NCI-H2081 treated with DMSO at 0.1 percent for 48 hours (cell line): ENCODE measurements around the gene KRT16.
"Not testable (repeated sequence)": the region's sequence is repeated elsewhere in the genome, so short reads cannot be mapped to it uniquely, and the experiment has no call there.

Source experiments
- DNase-seq: peaks from one replicate; lab custom pipeline; 2025; lab: John Stamatoyannopoulos, UW

The KRT16 gene

GRCh38 chr17:41647940-41648410 is 35.4 kb upstream of the KRT16 start:
- DNase-seq: peak; percentile 24

- DNase-seq: no peak
Measured at GRCh38 chr17:41647038-41647813, 34.7 kb upstream of the KRT16 start.

GRCh38 chr17:41642252-41643156 is 29.9 kb upstream of the KRT16 start:
- no peak for DNase-seq

DNA sequence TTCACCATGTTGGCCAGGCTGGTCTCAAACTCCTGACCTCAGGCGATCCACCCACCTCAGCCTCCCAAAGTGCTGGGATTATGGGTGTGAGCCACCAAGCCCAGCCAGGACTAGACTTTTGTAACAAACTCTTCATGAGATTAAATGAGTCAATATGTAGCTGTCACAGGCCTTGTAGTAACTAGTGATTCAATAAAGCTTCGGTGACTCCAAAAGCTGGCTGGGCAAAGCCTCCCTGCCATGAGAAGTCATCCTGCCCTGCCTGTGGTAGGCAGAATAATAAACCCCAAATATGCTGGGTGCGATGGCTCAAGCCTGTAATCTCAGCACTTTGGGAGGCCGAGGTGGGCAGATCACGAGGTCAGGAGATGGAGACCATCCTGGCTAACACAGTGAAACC is 28.0 kb upstream of the KRT16 start:
- not testable (repeated sequence) for DNase-seq

- DNase-seq: no peak
Measured at GRCh38 chr17:41639492-41640473, 27.2 kb upstream of the KRT16 start.

- no peak for DNase-seq
Measured at GRCh38 chr17:41638941-41639340, 26.4 kb upstream of the KRT16 start.

DNA sequence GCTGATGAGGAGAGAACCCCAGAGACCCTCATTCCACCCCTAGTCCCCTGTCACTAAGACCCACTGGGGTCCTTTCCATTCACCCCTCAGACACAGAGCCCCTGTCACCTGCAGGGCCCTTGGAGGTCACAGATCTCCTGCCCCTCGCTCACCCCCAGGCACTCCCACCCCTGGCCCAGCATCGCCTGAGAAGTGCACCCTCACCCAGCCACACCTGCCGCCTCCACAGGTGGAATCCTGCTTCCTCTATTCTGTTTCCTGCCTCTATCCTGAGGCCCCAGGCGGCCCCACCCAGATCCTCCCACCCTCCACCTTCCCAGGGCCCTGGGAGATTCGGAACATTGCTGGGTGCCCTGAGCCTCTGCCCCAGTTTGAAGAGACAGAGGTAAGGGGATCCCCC is 25.6 kb upstream of the KRT16 start:
- no peak for DNase-seq

- no peak for DNase-seq
Measured at GRCh38 chr17:41636652-41637051, 24.1 kb upstream of the KRT16 start.

GRCh38 chr17:41635121-41636097 is 22.8 kb upstream of the KRT16 start:
- no peak for DNase-seq

GRCh38 chr17:41634639-41635038 is 22.1 kb upstream of the KRT16 start:
- DNase-seq: no peak

DNA sequence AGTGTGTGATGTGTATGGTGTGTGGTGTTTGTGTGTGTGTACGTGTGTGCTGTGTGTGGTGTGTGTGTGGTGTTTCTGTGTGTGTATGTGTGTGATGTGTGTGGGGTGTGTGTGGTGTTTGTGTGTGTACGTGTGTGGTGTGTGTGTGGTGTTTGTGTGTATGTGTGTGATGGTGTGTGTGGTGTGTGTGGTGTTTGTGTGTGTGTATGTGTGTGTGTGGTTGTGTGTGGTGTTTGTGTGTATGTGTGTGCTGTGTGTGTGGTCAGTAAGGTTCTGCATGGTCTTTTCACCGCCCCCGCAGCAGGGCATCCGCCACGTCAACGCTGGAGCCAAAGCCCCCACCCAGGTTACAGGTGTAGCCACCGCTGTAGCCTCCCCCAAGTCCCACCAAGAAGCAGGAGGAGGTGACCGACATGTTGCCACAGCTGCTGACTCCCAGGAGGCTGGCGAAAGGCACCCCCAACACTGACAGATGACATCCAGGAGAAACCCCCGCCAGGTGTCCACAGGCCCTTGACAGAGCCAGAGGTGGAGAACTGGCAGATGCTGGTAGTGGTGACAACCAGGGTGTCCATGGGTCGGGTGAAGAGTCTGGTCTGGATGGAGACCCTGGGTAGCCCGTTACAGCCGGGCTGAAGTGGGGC is 21.1 kb upstream of the KRT16 start:
- DNase-seq: no peak

GRCh38 chr17:41632482-41633105 is 20.0 kb upstream of the KRT16 start:
- no peak for DNase-seq

DNA sequence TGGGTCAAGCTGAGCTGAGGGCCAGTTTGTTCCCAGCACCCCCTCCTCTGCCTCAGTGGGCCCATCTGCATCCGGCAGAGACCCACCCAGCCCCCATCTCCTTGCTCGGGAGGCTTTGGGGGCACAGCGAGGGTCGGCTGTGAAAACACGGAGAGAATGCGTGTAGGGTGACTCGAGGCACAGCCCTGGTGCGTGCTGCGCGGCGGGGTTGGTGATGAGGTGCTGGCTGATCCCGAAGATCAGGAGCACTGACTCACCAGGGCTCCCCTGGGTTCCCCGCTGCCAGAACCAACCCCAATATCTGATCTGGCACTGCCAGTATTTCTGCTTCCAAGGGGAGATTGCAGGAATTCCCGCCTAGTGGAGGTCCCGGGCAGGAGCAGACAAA is 19.3 kb upstream of the KRT16 start:
- DNase-seq: no peak

DNA sequence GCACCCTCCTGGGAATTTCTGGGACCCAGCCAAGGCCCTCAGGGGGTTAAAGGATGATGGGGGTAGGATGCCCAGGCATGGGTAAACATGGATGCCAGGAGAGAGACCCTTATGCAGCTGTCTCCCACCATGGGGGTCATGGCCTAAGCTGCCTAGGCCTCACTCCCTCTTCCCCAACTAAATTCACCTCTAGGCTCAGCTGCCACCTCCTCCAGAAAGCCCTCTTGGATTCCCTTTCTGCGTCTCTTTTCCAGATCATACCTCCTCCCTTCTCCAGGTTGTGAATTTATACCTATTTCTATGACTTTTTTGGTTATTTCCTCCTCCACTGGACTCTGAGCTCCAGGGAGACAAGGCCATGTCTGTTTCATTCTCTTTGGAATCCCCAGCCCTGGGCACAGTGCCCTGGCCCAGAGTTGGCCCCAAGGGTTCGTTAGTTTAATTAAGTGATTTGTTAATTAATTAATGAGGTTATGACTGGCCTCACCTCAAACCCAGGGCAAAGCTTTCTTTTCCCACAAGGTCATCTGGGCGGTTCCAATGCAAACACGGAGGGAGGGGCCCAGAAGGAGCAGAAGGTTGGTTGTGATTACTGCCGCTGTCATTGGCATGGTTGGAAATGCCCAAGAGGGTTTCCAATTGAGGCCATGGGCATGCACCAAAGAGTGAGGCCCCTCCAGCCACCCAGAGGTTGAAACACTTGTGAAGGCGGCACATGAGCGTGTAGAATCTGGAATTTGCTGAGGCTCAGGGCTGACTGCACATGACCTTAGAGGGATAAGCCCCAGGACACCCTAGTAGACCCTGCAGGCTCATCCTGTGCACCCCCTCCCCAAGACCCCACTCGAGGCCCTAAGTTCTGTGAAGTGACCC is 18.7 kb upstream of the KRT16 start:
- DNase-seq: no peak

- no peak for DNase-seq
Measured at GRCh38 chr17:41629826-41630670, 17.5 kb upstream of the KRT16 start.

GRCh38 chr17:41629316-41629715 is 16.7 kb upstream of the KRT16 start:
- no peak for DNase-seq

- DNase-seq: not testable (repeated sequence)
Measured at GRCh38 chr17:41628621-41629255, 16.2 kb upstream of the KRT16 start.
